ENCODE results near the gene SLC38A11.

Gene SLC38A11

DNA sequence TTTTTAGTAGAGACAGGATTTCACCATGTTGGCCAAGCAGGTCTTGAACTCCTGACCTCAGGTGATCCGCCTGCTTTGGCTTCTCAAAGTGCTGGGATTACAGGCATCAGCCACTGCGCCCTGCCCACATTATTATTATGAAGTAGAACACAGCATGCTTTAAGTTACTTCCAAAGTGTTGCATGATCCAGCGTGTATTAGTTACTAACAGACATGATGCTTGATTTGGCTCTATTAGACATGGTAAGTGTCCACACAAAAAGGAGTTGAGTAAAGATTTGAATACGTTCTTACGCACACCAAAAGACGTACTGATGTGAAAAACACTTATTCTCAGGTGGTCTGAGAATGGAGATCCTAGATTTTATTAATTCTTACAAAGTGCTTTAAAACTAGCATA, 50.0 kb downstream of the SLC38A11 start:
- Histone ChIP-seq H3K36me3 (ENCODE audit: insufficient read depth, low read length) (no peaks in the 10 kb centered on the region), H3K79me2 (ENCODE audit: insufficient read depth, low read length) (no peaks in the 10 kb centered on the region), H4K20me1 (ENCODE audit: insufficient read depth, low read length) (no peaks in the 10 kb centered on the region), H3K9me2 (ENCODE audit: low read depth, low read length) (no peaks in the 10 kb centered on the region), H3K4me2 (ENCODE audit: low read length) (no peak overlapping the region), H3K27me3 (ENCODE audit: insufficient read depth, low read length) (no peaks in the 10 kb centered on the region), H3K4me3 (ENCODE audit: low read depth, low read length, poor library complexity, severe bottlenecking) (no peak overlapping the region), H3K9ac (ENCODE audit: low read length) (no peak overlapping the region), H3F3A (ENCODE audit: insufficient read depth, low read length) (no peaks in the 10 kb centered on the region), H3K4me1 (ENCODE audit: insufficient read depth, low read length, severe bottlenecking) (no peaks in the 10 kb centered on the region), H3K27ac (ENCODE audit: low read depth, low read length, poor library complexity, severe bottlenecking) (no peak overlapping the region), H3K9me3 (ENCODE audit: low read length) (no peaks in the 10 kb centered on the region), H2AFZ (ENCODE audit: low read length) (no peak overlapping the region)
- TF ChIP-seq, protein P1, sequence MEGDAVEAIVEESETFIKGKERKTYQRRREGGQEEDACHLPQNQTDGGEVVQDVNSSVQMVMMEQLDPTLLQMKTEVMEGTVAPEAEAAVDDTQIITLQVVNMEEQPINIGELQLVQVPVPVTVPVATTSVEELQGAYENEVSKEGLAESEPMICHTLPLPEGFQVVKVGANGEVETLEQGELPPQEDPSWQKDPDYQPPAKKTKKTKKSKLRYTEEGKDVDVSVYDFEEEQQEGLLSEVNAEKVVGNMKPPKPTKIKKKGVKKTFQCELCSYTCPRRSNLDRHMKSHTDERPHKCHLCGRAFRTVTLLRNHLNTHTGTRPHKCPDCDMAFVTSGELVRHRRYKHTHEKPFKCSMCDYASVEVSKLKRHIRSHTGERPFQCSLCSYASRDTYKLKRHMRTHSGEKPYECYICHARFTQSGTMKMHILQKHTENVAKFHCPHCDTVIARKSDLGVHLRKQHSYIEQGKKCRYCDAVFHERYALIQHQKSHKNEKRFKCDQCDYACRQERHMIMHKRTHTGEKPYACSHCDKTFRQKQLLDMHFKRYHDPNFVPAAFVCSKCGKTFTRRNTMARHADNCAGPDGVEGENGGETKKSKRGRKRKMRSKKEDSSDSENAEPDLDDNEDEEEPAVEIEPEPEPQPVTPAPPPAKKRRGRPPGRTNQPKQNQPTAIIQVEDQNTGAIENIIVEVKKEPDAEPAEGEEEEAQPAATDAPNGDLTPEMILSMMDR (IDR thresholded peaks at IDR 0.05; ENCODE audit: low read length): no peak
- no peak for TF ChIP-seq EZH2 (IDR thresholded peaks at IDR 0.05; ENCODE audit: borderline replicate concordance, low read length)

DNA sequence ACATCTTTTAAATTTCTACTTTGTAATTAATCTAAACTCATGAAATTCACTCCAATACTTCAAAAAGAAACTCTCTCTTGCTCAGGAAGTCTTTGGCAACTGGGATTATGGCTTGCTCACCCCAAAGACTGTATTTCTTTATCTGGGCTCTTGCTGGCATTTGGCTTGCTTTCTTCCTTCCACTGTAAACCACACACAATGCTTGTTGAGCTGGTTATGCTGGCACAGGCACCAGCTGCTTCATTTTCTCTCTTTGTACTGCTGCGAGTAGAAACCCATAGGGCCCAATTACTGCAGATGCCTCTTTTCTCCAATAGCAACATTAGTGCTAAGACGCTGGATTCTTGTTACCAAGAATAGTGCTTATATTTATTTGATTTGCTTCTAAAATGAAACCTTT, 51.4 kb downstream of the SLC38A11 start:
- Histone ChIP-seq H3K4me3 (ENCODE audit: low read depth, low read length, poor library complexity, severe bottlenecking) (no peak overlapping the region), H3K27ac (ENCODE audit: low read depth, low read length, poor library complexity, severe bottlenecking) (no peak overlapping the region), H2AFZ (ENCODE audit: low read length) (no peak overlapping the region), H3F3A (ENCODE audit: insufficient read depth, low read length) (no peaks in the 10 kb centered on the region), H3K4me1 (ENCODE audit: insufficient read depth, low read length, severe bottlenecking) (no peaks in the 10 kb centered on the region), H3K9me2 (ENCODE audit: low read depth, low read length) (no peaks in the 10 kb centered on the region), H3K9me3 (ENCODE audit: low read length) (no peaks in the 10 kb centered on the region), H4K20me1 (ENCODE audit: insufficient read depth, low read length) (no peaks in the 10 kb centered on the region), H3K4me2 (ENCODE audit: low read length) (no peak overlapping the region), H3K9ac (ENCODE audit: low read length) (no peak overlapping the region), H3K27me3 (ENCODE audit: insufficient read depth, low read length) (no peaks in the 10 kb centered on the region), H3K79me2 (ENCODE audit: insufficient read depth, low read length) (no peaks in the 10 kb centered on the region), H3K36me3 (ENCODE audit: insufficient read depth, low read length) (no peaks in the 10 kb centered on the region)
- TF ChIP-seq EZH2 (IDR thresholded peaks at IDR 0.05; ENCODE audit: borderline replicate concordance, low read length): no peak
- TF ChIP-seq, protein P1 (IDR thresholded peaks at IDR 0.05; ENCODE audit: low read length): no peak

DNA sequence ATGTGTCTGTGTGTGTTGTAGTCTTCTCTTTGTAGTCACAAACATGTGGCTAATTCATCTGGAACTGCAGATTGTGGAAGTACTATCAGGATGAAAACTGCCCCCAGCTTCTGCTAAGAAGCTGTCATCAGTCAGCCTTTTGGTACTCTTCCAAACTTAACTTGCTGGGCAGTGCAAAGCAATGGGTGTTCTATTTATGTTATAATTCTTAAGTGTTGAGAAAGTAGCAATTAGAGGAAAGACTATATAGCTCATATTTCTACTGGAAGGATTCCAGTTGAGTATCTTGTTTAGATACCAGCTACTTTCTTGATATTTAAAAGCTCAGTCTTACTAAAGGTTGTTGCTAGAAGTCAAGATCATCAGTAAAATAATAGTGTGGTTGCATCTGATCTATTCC, 52.1 kb downstream of the SLC38A11 start:
- Histone ChIP-seq H3K27me3 (ENCODE audit: insufficient read depth, low read length) (no peaks in the 10 kb centered on the region), H3K9me3 (ENCODE audit: low read length) (no peaks in the 10 kb centered on the region), H3K4me3 (ENCODE audit: low read depth, low read length, poor library complexity, severe bottlenecking) (no peak overlapping the region), H3K27ac (ENCODE audit: low read depth, low read length, poor library complexity, severe bottlenecking) (no peak overlapping the region), H3K36me3 (ENCODE audit: insufficient read depth, low read length) (no peaks in the 10 kb centered on the region), H2AFZ (ENCODE audit: low read length) (no peak overlapping the region), H3K9me2 (ENCODE audit: low read depth, low read length) (no peaks in the 10 kb centered on the region), H3K79me2 (ENCODE audit: insufficient read depth, low read length) (no peaks in the 10 kb centered on the region), H3K9ac (ENCODE audit: low read length) (no peak overlapping the region), H3F3A (ENCODE audit: insufficient read depth, low read length) (no peaks in the 10 kb centered on the region), H3K4me1 (ENCODE audit: insufficient read depth, low read length, severe bottlenecking) (no peaks in the 10 kb centered on the region), H4K20me1 (ENCODE audit: insufficient read depth, low read length) (no peaks in the 10 kb centered on the region), H3K4me2 (ENCODE audit: low read length) (no peak overlapping the region)
- TF ChIP-seq, protein P1 (IDR thresholded peaks at IDR 0.05; ENCODE audit: low read length): no peak
- TF ChIP-seq EZH2 (IDR thresholded peaks at IDR 0.05; ENCODE audit: borderline replicate concordance, low read length): no peak

Data from OCI-LY1 (cell line).